ENCODE results near the gene PDE1A.
"Not testable (repeated sequence)": the region's sequence is repeated elsewhere in the genome, so short reads cannot be mapped to it uniquely, and the experiment has no call there.

PDE1A gene

GRCh38 chr2:182358601-182359000, 68.2 kb downstream of the PDE1A start:
- DNase-seq (ENCODE audit: low spot score) = no peak

DNA sequence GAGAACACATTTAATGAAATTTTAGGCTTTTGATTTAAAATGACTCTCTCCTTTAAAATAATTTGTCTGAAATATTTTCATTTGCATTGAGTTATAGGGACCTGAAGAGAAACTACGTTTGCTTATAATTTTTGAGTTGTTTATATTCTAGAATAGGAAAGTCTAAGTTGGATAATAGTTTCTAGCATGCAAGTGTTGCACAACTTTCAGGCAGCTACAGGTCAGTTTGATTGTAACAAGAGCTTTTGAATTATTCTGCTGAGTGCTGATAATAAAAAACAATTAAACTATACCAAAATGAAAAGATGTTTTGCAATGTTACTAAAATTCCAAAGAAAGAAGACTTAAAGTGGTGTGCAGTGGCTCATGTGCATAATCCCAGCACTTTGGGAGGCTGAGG, 71.0 kb downstream of the PDE1A start:
- no peak for DNase-seq (ENCODE audit: low spot score)

DNA sequence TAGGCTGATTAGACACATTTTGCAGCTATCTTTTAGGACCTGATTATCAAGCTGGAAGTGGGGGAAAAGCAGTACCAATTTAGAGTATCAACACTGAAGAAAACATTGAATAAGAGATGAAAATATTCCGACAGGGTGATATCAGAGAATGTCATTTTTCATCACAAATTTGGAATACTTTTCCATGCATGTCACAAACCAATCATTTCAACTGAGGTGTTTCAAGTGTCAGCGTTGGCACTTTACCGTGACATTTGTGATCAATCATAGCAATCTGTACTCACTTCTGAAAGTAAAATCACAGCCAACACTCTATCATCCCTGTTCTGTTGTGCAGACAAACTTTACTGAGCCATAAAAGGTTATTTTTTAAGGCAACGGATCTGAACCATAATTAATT, 75.4 kb downstream of the PDE1A start:
- DNase-seq (ENCODE audit: low spot score) = no peak

DNA sequence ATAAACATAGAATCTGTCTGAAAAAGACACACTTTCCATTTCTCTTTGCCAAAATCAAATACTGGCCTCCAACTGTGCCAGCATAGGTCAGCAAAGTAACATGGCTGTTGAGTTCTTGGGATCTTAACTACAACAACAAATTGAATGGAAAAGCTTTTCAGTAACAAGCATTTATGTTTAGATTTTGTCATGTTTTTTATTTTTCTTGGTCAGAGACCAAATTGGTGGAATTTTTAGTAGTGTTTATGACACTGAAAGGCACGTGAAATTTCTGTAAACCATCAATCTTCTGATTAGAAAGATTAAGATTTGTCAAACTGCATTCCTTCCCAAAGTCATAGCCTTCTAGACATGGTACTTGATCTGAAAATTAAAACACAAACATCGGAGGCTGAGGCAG, 77.6 kb downstream of the PDE1A start:
- DNase-seq (ENCODE audit: low spot score) = no peak

- DNase-seq (ENCODE audit: low spot score) = no peak
These were observed 81.5 kb downstream of the PDE1A start for GRCh38 chr2:182345384-182345783.

- no peak for DNase-seq (ENCODE audit: low spot score)
These were observed 96.2 kb downstream of the PDE1A start for GRCh38 chr2:182330451-182331305.

DNA sequence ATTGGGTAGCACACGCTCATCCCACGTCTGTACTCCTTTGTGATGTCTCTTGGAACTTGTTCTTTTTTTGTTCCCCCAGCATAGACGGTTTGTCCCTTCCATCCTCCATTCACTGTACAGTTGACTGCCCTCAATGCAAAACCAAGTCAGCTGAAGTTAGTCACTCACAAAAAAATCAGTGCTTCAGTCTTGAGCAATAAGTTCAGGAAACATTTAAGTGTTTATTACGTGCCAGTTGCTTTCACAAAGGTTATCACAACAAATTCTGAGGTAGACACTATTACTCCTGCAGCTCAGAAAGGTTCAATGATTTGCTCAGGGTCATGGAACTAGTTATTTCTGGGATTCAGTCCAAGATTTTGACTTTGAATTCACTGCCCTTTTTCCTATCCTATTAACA, 102.2 kb downstream of the PDE1A start:
- DNase-seq (ENCODE audit: low spot score) = no peak

- no peak for DNase-seq (ENCODE audit: low spot score)
These were observed 105.7 kb downstream of the PDE1A start for GRCh38 chr2:182321096-182321495.

DNA sequence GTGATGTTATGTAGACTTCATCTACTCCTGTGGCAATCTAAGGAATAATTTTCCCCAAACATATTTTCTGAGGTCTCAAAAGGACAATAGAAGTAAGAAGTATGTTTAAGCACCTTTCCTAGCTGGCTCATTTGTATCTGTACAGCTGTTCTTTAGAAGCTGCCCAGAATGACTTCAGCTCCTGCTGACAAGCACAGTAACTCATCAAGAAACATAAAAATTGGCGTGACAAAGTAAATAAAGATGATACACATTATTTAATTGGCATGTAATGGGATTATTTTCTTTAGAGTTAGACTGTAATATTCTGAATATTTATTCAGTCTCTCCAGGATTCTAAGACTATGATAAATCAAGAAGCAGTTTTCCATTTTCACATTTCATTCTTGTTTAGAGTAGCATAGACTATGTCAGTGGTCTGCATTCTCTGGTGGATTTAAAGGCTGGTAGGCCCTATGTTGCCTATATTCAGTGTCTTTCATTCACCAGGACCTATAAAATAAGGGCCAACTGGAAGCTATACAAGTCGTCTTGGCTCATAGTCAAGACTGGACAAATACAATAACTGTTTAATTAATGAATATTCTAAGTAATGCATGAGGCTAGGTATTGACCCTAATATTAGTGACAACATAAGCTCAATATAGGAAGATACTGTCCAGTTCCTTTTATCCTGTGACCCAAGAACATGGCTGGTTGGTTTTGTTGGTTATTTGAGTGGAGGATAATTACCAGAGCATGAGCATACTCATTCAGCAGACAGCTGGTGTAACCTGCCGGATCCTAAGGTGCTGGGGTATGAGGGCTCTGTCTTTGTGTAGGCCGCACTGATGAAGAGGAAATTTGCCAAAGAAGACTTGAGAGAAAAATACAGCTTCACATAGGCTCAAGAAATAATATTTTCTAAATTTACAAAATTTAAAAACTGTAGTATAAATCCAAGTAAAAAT, 107.0 kb downstream of the PDE1A start:
- DNase-seq (ENCODE audit: low spot score) = no peak

DNA sequence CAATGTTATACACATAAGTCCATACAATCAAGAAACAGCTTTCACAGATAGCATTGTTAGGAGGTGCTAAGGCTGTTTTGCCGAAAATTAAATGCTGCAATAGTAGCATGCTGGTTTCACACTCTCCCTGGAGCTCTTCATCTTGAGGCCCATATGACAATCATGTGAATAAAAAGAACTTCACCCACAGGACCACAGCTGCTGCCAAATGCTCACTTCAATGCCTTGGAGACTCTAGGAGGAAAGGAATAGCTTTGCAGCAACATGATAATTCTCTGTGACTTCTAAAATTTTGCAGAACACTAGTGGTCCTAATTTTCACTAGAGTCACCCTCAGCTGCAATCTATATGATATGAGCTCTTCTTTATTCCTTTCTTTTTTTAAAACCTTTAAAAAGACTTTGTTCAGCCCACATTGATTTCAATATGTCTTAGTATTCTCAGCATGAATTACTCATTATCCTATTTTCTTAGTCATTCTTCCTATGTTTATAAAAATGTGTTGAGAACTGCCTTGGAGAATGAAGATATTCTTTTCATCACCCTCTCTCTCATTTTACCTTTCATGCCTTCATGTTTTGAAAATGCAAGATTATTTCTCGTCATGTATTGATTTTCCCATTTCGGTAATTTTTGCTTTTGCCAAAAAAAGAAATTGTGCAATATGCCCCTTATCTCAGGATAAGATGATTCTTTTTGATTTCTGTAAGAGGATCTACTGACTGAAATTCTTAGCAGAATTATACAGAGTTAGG, 108.2 kb downstream of the PDE1A start:
- no peak for DNase-seq (ENCODE audit: low spot score)

- no peak for DNase-seq (ENCODE audit: low spot score)
These were observed 109.9 kb downstream of the PDE1A start for GRCh38 chr2:182316950-182317349.

GRCh38 chr2:182302972-182303371, 123.9 kb downstream of the PDE1A start:
- no peak for DNase-seq (ENCODE audit: low spot score)

GRCh38 chr2:182302174-182302573, 124.7 kb downstream of the PDE1A start:
- DNase-seq (ENCODE audit: low spot score) = no peak

DNA sequence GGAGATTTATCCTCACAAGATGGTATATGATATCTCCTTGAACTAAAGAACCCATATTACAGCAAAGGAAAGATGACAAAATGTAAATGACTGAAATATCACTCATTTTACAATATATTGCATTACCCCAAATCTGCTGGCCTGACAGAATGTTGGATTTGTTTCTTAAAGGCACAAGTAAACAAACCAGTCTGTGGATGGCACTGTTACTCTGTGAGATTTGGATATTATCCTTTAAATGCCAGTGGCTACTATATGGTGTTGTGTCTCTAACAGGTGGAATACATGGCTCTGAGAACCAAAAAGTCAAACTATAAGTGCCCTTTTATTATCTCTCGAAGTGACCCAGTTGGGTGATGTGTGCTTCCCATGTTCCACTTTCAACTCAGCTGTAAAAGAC, 125.7 kb downstream of the PDE1A start:
- no peak for DNase-seq (ENCODE audit: low spot score)

DNA sequence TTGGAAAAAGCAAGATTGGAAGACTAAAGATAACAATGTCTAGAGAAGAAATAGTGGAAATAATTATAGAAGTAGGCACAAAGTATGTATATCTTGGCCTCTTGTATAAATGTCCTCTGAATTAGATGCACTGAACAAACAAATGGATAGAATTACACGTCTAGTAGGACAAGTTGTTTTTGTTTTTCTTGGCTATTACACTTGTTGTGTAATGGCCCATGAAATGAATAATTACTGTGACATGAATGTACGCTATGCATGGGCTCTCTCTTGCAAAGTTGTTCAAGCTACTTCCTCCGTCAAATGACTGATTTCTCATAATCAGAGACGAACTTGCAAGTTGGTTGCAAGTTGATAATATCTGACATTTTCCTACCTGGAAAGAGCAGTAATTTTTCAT, 126.2 kb downstream of the PDE1A start:
- DNase-seq (ENCODE audit: low spot score) = no peak

DNA sequence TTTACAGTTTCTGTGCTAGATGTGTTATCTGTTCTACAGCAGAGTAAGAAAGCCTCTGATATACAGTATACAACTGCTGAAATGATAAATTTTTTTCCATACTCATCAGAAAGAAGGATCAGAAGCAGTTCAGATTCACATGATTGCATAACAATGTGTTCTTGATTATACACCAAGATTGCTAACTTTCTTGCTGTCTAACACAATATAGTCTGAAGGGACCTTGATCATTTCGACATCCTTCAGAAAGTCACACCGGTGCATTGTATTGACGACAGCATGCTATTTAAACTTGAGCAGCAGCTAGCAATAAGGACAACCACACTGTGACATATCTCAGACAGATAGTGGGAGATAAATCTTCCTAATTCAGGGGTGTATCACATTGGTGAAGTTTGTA, 127.2 kb downstream of the PDE1A start:
- DNase-seq (ENCODE audit: low spot score) = no peak

- no peak for DNase-seq (ENCODE audit: low spot score)
These were observed 128.4 kb downstream of the PDE1A start for GRCh38 chr2:182298456-182298855.

GRCh38 chr2:182291296-182291695, 135.5 kb downstream of the PDE1A start:
- no peak for DNase-seq (ENCODE audit: low spot score)

DNA sequence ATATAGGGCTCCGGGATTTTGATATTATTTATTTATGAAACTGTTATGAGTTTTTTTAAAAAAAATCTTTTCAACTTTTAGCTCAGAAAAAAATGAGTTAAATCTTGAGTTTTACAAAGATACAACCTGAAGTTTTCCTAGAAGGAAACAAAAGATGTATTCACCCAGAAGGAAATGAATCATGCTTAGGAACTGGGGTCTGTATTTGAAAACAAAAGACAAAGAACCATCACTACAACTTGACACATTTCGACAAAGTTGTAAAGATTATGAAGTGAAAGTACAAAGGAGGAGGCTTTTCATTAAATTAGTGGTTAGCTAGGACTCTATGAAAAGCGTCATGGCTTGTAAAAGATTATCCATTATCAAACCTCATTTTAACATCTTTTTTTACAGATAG, 143.3 kb downstream of the PDE1A start:
- no peak for DNase-seq (ENCODE audit: low spot score)

GRCh38 chr2:182281276-182281675, 145.6 kb downstream of the PDE1A start:
- no peak for DNase-seq (ENCODE audit: low spot score)

GRCh38 chr2:182280118-182280517, 146.7 kb downstream of the PDE1A start:
- DNase-seq (ENCODE audit: low spot score) = no peak

GRCh38 chr2:182276662-182277061, 150.2 kb downstream of the PDE1A start:
- not testable (repeated sequence) for DNase-seq (ENCODE audit: low spot score)

Measured in germinal center (tissue), 1 donor.